DMS79 treated with DMSO at 0.1 percent for 48 hours (cell line): ENCODE results near the gene GPLD1.
"Not testable (repeated sequence)": the region's sequence is repeated elsewhere in the genome, so short reads cannot be mapped to it uniquely, and the experiment has no call there.

Source experiments
- DNase-seq: peaks from one replicate; lab custom pipeline; 2025; lab: John Stamatoyannopoulos, UW

The GPLD1 gene

GRCh38 chr6:24489470-24489869, at the start of gene GPLD1:
Gene GPLD1 (minus strand): TSS chr6:24489578. CDS start chr6:24489511, 67 bp downstream.
- no peak for DNase-seq

GRCh38 chr6:24537771-24538385, 48.5 kb upstream of the GPLD1 start:
- DNase-seq, result no peak

- no peak for DNase-seq
These were observed 47.8 kb upstream of the GPLD1 start for GRCh38 chr6:24537082-24537699.

- DNase-seq, result no peak
These were observed 47.1 kb upstream of the GPLD1 start for GRCh38 chr6:24536466-24536865.

- no peak for DNase-seq
These were observed 45.8 kb upstream of the GPLD1 start for GRCh38 chr6:24535210-24535609.

GRCh38 chr6:24534329-24534728, 45.0 kb upstream of the GPLD1 start:
- DNase-seq, result no peak

- DNase-seq, result no peak
These were observed 40.6 kb upstream of the GPLD1 start for GRCh38 chr6:24529985-24530384.

- peak; percentile 63 for DNase-seq
These were observed 35.4 kb upstream of the GPLD1 start for GRCh38 chr6:24524805-24525204.

- no peak for DNase-seq
These were observed 35.0 kb upstream of the GPLD1 start for GRCh38 chr6:24524329-24524728.

- peak; percentile 96 for DNase-seq
These were observed 33.1 kb upstream of the GPLD1 start for GRCh38 chr6:24522228-24523176.

- no peak for DNase-seq
These were observed 31.7 kb upstream of the GPLD1 start for GRCh38 chr6:24520929-24521546.

- DNase-seq, result no peak
These were observed 28.5 kb upstream of the GPLD1 start for GRCh38 chr6:24517659-24518543.

- no peak for DNase-seq
These were observed 24.2 kb upstream of the GPLD1 start for GRCh38 chr6:24513602-24514001.

- DNase-seq, result not testable (repeated sequence)
These were observed 22.6 kb upstream of the GPLD1 start for GRCh38 chr6:24511976-24512375.

GRCh38 chr6:24506814-24507520, 17.6 kb upstream of the GPLD1 start:
- no peak for DNase-seq

- no peak for DNase-seq
These were observed 15.5 kb upstream of the GPLD1 start for GRCh38 chr6:24504649-24505586.

GRCh38 chr6:24504287-24504648, 14.9 kb upstream of the GPLD1 start:
- DNase-seq, result no peak

- no peak for DNase-seq
These were observed 12.5 kb upstream of the GPLD1 start for GRCh38 chr6:24501914-24502313.

GRCh38 chr6:24501374-24501773, 12.0 kb upstream of the GPLD1 start:
- DNase-seq, result no peak

- no peak for DNase-seq
These were observed 11.3 kb upstream of the GPLD1 start for GRCh38 chr6:24500683-24501082.
